ENCODE results near the gene LPP. TPM values are rescaled to one million over a fixed set of nuclear protein-coding genes. Genes with fewer than 3 reads are reported as not detected.

The LPP gene
- total RNA-seq, 6 experiments from 2014 or later = 41.5 to 90.5 (median 69.5) TPM

DNA sequence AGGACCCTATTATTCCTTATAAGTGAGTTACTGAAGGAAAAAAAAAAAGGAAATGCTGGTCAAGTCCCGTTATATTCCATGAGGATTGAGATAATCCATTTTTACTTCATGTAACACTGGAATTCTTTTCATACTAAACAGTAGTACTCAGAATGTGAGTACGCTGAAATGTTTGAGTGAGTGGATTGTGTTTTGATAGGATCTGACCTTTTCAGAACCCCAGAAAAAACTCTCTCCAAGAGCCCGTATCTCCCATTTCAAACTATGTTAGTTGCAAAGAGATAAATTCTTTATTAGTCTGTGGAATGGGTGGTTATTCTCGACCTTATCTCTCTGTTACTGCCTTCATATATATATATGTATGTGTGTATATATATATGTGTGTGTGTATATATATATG, 2.5 kb upstream of the LPP start:
- no peak for ATAC-seq
- no peaks in the 10 kb centered on the region for H3K36me3 ChIP-seq
- H3K9me3 ChIP-seq = no peaks in the 10 kb centered on the region
- WGBS (ENCODE audit: insufficient coverage, low coverage, low lambda C conversion rate, missing lambda C conversion rate) = 82% methylated on average over 4 of the region's 4 CpGs
- intact Hi-C loops (cut with DNase I) = no loop called here
- no peak overlapping the region for H3K27ac ChIP-seq
- H3K4me3 ChIP-seq = no peak overlapping the region
- no peak for DNase-seq
- H3K4me1 ChIP-seq = peaks cover 0 to 21% (median 3%) of the 10 kb centered on the region in 4 donors
- H3K27me3 ChIP-seq = no peaks in the 10 kb centered on the region
- TF ChIP-seq, protein P1, sequence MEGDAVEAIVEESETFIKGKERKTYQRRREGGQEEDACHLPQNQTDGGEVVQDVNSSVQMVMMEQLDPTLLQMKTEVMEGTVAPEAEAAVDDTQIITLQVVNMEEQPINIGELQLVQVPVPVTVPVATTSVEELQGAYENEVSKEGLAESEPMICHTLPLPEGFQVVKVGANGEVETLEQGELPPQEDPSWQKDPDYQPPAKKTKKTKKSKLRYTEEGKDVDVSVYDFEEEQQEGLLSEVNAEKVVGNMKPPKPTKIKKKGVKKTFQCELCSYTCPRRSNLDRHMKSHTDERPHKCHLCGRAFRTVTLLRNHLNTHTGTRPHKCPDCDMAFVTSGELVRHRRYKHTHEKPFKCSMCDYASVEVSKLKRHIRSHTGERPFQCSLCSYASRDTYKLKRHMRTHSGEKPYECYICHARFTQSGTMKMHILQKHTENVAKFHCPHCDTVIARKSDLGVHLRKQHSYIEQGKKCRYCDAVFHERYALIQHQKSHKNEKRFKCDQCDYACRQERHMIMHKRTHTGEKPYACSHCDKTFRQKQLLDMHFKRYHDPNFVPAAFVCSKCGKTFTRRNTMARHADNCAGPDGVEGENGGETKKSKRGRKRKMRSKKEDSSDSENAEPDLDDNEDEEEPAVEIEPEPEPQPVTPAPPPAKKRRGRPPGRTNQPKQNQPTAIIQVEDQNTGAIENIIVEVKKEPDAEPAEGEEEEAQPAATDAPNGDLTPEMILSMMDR (IDR thresholded peaks at IDR 0.05) = no peak
- TF ChIP-seq POLR2A (IDR thresholded peaks at IDR 0.05) = no peak

DNA sequence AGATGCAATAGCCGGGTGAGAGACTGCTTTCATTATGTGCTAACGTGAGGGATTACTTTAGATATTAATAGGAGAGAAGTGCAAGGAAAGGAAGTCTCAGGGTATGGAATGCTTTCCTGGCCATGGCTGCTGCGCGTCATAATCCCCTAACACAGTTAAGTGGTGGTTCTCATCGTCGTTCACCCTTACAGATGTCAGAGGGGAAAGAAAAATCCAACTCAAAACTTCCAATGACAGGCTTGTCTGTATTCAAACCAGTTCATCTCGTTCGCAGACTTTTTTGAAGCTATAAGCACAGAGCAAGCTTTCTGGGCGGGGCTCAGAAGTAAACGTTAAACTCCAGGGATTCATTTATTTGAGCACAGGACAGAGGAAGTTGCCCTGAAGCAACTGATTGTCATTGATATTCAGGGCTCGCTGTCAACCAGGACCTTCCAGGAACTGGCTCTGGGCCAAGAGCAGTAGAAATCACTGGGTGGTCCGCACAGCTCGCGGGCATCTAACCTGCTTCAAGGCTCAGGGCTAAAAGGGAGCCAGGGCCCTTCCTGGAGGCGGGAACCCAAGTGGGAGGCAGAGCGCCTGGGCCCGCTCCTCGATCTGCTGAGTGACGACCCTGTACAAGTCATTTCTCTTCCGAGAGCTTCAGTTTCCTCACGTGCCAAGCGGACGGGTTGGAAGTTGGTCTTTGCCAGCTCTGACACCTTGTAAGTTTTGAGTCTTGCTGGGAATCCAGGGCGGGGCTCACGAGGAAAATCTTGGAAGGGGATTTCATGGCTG, 1.1 kb upstream of the LPP start:
- peak in 2 of 3 donors; percentile 42 to 59 for DNase-seq
- TF ChIP-seq, protein P1 (IDR thresholded peaks at IDR 0.05) = no peak
- no peak for TF ChIP-seq POLR2A (IDR thresholded peaks at IDR 0.05)
- Histone ChIP-seq H3K27me3 (no peaks in the 10 kb centered on the region), H3K36me3 (no peaks in the 10 kb centered on the region), H3K4me1 (peaks cover 0 to 35% (median 9%) of the 10 kb centered on the region in 4 donors), H3K4me3 (peak overlapping the region; percentile 58 to 77 (median 59)), H3K27ac (peak overlapping the region; percentile 98 to 100 (median 98)), H3K9me3 (no peaks in the 10 kb centered on the region)
- 61% methylated on average over 11 of the region's 25 CpGs for WGBS (ENCODE audit: insufficient coverage, low coverage, low lambda C conversion rate, missing lambda C conversion rate)
- intact Hi-C loops (cut with DNase I) = no loop called here
- ATAC-seq = peak in 3 of 4 donors; percentile 0 to 2 (median 1)

DNA sequence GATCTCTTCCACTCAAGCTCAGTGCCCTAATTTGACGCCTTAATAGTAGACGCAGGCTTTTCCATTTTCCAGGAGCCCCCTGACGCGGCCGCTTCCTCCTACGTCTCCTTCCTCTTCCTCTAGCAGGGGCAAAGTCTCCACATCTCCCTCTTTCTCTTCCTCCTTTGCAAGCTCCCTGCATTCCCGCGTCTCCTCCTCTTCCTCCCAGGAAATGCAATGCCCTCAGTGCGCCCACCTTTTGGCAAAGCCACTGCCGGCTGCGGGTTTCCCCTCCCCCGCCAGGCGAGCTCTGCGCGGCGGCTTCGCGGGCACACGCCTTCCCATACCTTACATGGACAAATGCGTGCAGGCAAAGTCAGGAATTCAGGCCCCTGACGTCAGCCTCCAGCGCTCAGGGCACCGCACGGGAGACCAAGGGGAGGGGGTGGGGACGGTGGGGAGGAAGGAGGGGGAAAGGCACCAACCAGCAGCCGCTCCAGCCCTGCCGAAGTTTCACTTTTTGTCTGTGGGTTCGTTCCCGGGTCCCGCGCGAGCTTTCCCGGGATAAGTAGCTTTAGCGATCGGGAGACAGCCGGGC, 432 bp upstream of the LPP start:
- DNase-seq = peak; percentile 86 to 92 (median 89)
- peak overlapping the region; percentile 98 to 100 (median 98) for H3K27ac ChIP-seq
- no peak for TF ChIP-seq POLR2A (IDR thresholded peaks at IDR 0.05)
- TF ChIP-seq, protein P1 (IDR thresholded peaks at IDR 0.05) = no peak
- peak; percentile 73 to 82 (median 76) for ATAC-seq
- intact Hi-C loops (cut with DNase I) = no loop called here
- no peaks in the 10 kb centered on the region for H3K36me3 ChIP-seq
- no peaks in the 10 kb centered on the region for H3K9me3 ChIP-seq
- no peaks in the 10 kb centered on the region for H3K27me3 ChIP-seq
- WGBS (ENCODE audit: insufficient coverage, low coverage, low lambda C conversion rate, missing lambda C conversion rate) = 0% methylated on average over 14 of the region's 36 CpGs
- peaks cover 0 to 42% (median 11%) of the 10 kb centered on the region in 4 donors for H3K4me1 ChIP-seq
- H3K4me3 ChIP-seq = peak overlapping the region; percentile 58 to 77 (median 59)

DNA sequence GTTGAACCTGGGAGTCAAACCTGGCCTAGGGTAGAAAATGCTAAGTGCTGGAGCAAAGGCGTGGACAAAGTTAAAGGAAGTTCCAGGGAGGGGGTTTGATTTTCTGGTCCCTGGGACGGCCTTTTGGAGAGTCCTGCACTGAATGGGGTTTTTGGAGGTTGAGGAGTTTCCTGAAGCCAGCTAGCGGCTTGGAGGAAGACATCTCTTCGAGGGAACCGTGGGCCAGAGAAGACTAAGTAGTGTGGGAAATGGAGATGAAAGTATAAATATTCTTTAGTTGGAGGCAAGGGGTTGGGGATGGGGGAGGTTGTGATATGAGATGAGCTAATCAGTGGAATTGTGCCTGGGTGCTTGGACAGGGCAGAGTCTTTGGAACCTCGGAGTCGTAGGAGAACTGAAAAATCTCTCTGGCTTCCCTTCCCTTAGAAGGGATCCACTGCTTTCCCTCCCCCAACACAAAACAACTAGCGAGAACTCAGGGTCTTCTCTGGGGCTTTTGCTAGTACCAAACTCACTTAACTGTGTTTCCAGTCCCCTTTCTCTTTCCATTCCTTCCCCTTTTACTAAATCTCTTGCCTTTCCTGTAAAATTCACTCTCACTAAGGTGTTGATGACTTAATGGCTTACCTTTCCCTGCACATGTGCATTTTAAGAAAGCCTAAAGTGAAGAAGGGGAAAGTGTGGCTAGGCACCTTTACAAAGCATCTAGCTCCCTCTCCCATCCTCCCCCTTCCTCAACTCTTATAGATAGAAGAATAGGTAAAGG, 1.0 kb downstream of the LPP start:
- TF ChIP-seq, protein P1 (IDR thresholded peaks at IDR 0.05) = no peak
- TF ChIP-seq POLR2A (IDR thresholded peaks at IDR 0.05) = no peak
- ATAC-seq = peak in 2 of 4 donors; percentile 3 to 7
- intact Hi-C loops (cut with DNase I) = no loop called here
- H3K27ac ChIP-seq = peak overlapping the region; percentile 98 to 100 (median 98)
- peak overlapping the region; percentile 58 to 77 (median 59) for H3K4me3 ChIP-seq
- H3K36me3 ChIP-seq = no peaks in the 10 kb centered on the region
- H3K27me3 ChIP-seq = no peaks in the 10 kb centered on the region
- DNase-seq = no peak
- 12% methylated on average over 8 of the region's 8 CpGs for WGBS (ENCODE audit: insufficient coverage, low coverage, low lambda C conversion rate, missing lambda C conversion rate)
- H3K9me3 ChIP-seq = no peaks in the 10 kb centered on the region
- peaks cover 0 to 56% (median 18%) of the 10 kb centered on the region in 4 donors for H3K4me1 ChIP-seq

All from right lobe of liver (tissue), 6 donors.